GM23338 (cell line): ENCODE measurements around the gene TCP11. TPM values are rescaled to one million over a fixed set of nuclear protein-coding genes. Genes with fewer than 3 reads are reported as not detected.

Experiments
- ATAC-seq: fragments of 200-7000 bp; cut with Tn5 transposase; 3 replicates; pipeline ENCODE4 v1.9.1; 2020
- DNase-seq: peaks from one replicate; pipeline ENCODE4 v3.0.0-alpha.2; 2015; ENCODE audit warnings: low spot score
- H2AFZ ChIP-seq: fragments of 200-600 bp; sonication (generic); 2 replicates; pipeline ENCODE4 v1.8.0; 2016; ENCODE audit warnings: antibody characterized with exemption, mild to moderate bottlenecking, moderate library complexity
- H3F3A ChIP-seq: fragments of 200-600 bp; sonication (generic); replicated peaks from 2 replicates; pipeline ENCODE4 v1.8.0; 2017; ENCODE audit warnings: antibody characterized with exemption, mixed run types, low read depth
- H3K27ac ChIP-seq: fragments of 200-600 bp; sonication (generic); 2 replicates; pipeline ENCODE4 v1.6.1; 2016; ENCODE audit warnings: low read depth
- H3K27me3 ChIP-seq: fragments of 200-600 bp; sonication (generic); 2 replicates; pipeline ENCODE4 v1.8.0; 2016; ENCODE audit warnings: mild to moderate bottlenecking, mixed run types, moderate library complexity; ENCODE audit not compliant: insufficient read depth
- H3K36me3 ChIP-seq: fragments of 200-600 bp; sonication (generic); 2 replicates; pipeline ENCODE4 v1.8.0; 2016; ENCODE audit warnings: mild to moderate bottlenecking; ENCODE audit not compliant: insufficient read depth
- H3K4me1 ChIP-seq: fragments of 200-600 bp; sonication (generic); 2 replicates; pipeline ENCODE4 v1.8.0; 2016; ENCODE audit warnings: mild to moderate bottlenecking, moderate library complexity; ENCODE audit not compliant: insufficient read depth
- H3K4me2 ChIP-seq: fragments of 200-600 bp; sonication (generic); 2 replicates; pipeline ENCODE4 v1.7.1; 2017; ENCODE audit warnings: mixed run types
- H3K4me3 ChIP-seq: fragments of 200-600 bp; sonication (generic); 2 replicates; pipeline ENCODE4 v1.6.1; 2016; ENCODE audit warnings: mixed run types
- H3K79me2 ChIP-seq: fragments of 200-600 bp; sonication (generic); replicated peaks from 2 replicates; pipeline ENCODE4 v1.8.0; 2017; ENCODE audit warnings: mild to moderate bottlenecking; ENCODE audit not compliant: insufficient read depth
- H3K9me2 ChIP-seq: fragments of 200-600 bp; sonication (generic); 2 replicates; pipeline ENCODE4 v1.8.0; 2017; ENCODE audit not compliant: insufficient read depth
- H4K20me1 ChIP-seq: fragments of 200-600 bp; sonication (generic); replicated peaks from 2 replicates; pipeline ENCODE4 v1.8.0; 2017; ENCODE audit warnings: mild to moderate bottlenecking; ENCODE audit not compliant: insufficient read depth
- H3K27ac Mint-ChIP-seq: 2 replicates; pipeline ENCODE4 v1.8.0; 2020; ENCODE audit warnings: inconsistent platforms, mild to moderate bottlenecking, moderate library complexity, mixed read lengths
- H3K27me3 Mint-ChIP-seq: 3 replicates; pipeline ENCODE4 v1.8.0; 2022; ENCODE audit warnings: low read depth, mild to moderate bottlenecking, moderate library complexity, mixed read lengths, inconsistent platforms; ENCODE audit not compliant: insufficient read depth, poor library complexity
- H3K36me3 Mint-ChIP-seq: 3 replicates; pipeline ENCODE4 v1.8.0; 2021; ENCODE audit warnings: low read depth, mild to moderate bottlenecking, inconsistent platforms, moderate library complexity, mixed read lengths
- H3K4me1 Mint-ChIP-seq: 3 replicates; pipeline ENCODE4 v1.8.0; 2020; ENCODE audit warnings: mild to moderate bottlenecking, inconsistent platforms, mixed read lengths
- H3K4me3 Mint-ChIP-seq: 3 replicates; pipeline ENCODE4 v1.8.0; 2021; ENCODE audit warnings: moderate library complexity, mild to moderate bottlenecking, inconsistent platforms, mixed read lengths
- H3K9me3 Mint-ChIP-seq: 3 replicates; pipeline ENCODE4 v1.8.0; 2020; ENCODE audit warnings: moderate library complexity, mild to moderate bottlenecking, inconsistent platforms, mixed read lengths
- CREB1 ChIP-seq: fragments of 250-450 bp; sonication (Bioruptor Pico); IDR thresholded peaks from 2 replicates; pipeline ENCODE4 v1.5.0; 2020; ENCODE audit warnings: low read depth, mild to moderate bottlenecking, moderate library complexity
- NANOG ChIP-seq: IDR thresholded peaks from 2 replicates; pipeline ENCODE4 v1.6.1; 2016; ENCODE audit warnings: antibody characterized with exemption, borderline replicate concordance
- POLR2AphosphoS5 ChIP-seq: IDR thresholded peaks from 2 replicates; pipeline ENCODE4 v1.6.1; 2016; ENCODE audit warnings: antibody characterized with exemption, low read depth
- STAT1 ChIP-seq: IDR thresholded peaks from one replicate; pipeline ENCODE4 v1.6.1; 2016; ENCODE audit warnings: antibody characterized with exemption; ENCODE audit not compliant: unreplicated experiment
- ZNF114 ChIP-seq: fragments of 250-450 bp; sonication (Bioruptor Pico); IDR thresholded peaks from 2 replicates; pipeline ENCODE4 v1.5.0; 2020; ENCODE audit warnings: mild to moderate bottlenecking, moderate library complexity
- ZNF331 ChIP-seq: fragments of 250-450 bp; sonication (Bioruptor Pico); IDR thresholded peaks from 2 replicates; pipeline ENCODE4 v1.5.0; 2020; ENCODE audit warnings: low read depth, mild to moderate bottlenecking, moderate library complexity
- ZNF462 ChIP-seq: fragments of 250-450 bp; sonication (Bioruptor Pico); IDR thresholded peaks from 2 replicates; pipeline ENCODE4 v1.5.0; 2020; ENCODE audit warnings: mild to moderate bottlenecking, moderate library complexity
- polyA plus RNA-seq: library from polyadenylated mRNA; unstranded; fragments of >200 nt; fragmentation: Nextera tagmentation; extraction: Ambion mirVana; gene quantifications from 2 replicates; pipeline ENCODE4 v1.2.1, GENCODE V29; 2016
- total RNA-seq: library from RNA; depleted of rRNA; stranded (reverse); fragments of >200 nt; shearing (Covaris generic); gene quantifications from 2 replicates; pipeline ENCODE4 v1.2.3, GENCODE V29; 2014

TCP11 gene
- total and polyA plus RNA-seq, 2 experiments from 2014 or later: not detected

- peaks cover 10% of the 10 kb centered on the region for H3K27me3 Mint-ChIP-seq
- Histone ChIP-seq H3K9me2 (no peaks in the 10 kb centered on the region), H3K36me3 (no peaks in the 10 kb centered on the region), H3K79me2 (no peaks in the 10 kb centered on the region), H3K4me3 (no peak overlapping the region), H3K4me1 (no peaks in the 10 kb centered on the region; the same call in 1 of the 2 replicates), H3F3A (no peaks in the 10 kb centered on the region), H3K27me3 (no peaks in the 10 kb centered on the region), H3K4me2 (no peak overlapping the region), H2AFZ (no peak overlapping the region), H4K20me1 (no peaks in the 10 kb centered on the region; the same call in 1 of the 2 replicates), H3K27ac (no peak overlapping the region)
- DNase-seq (no peak), ATAC-seq (no peak)
- H3K27ac Mint-ChIP-seq: no peak overlapping the region
- peaks cover 14% of the 10 kb centered on the region for H3K4me1 Mint-ChIP-seq
- TF ChIP-seq ZNF462 (CRISPR knock-in tag) (no peak), POLR2AphosphoS5 (no peak), NANOG (no peak), STAT1 (no peak)
- peaks cover 3% of the 10 kb centered on the region; the same call in 2 of the 3 replicates for H3K9me3 Mint-ChIP-seq
- no peak overlapping the region for H3K4me3 Mint-ChIP-seq
- peaks cover 2% of the 10 kb centered on the region; the same call in 2 of the 3 replicates for H3K36me3 Mint-ChIP-seq
Observed at GRCh38 chr6:35174501-35174900, 33.4 kb upstream of the TCP11 start.

GRCh38 chr6:35174088-35174434 lies 32.9 kb upstream of the TCP11 start:
- Mint-ChIP-seq H3K27ac (no peak overlapping the region), H3K9me3 (peaks cover 4% of the 10 kb centered on the region; the same call in 2 of the 3 replicates), H3K36me3 (peaks cover 2% of the 10 kb centered on the region; the same call in 2 of the 3 replicates), H3K27me3 (peaks cover 10% of the 10 kb centered on the region), H3K4me3 (no peak overlapping the region), H3K4me1 (peaks cover 10% of the 10 kb centered on the region)
- no peak for ATAC-seq
- no peaks in the 10 kb centered on the region for H3F3A ChIP-seq
- no peaks in the 10 kb centered on the region for H3K79me2 ChIP-seq
- H3K4me1 ChIP-seq: no peaks in the 10 kb centered on the region; the same call in 1 of the 2 replicates
- no peak overlapping the region for H3K4me3 ChIP-seq
- DNase-seq: no peak
- no peak overlapping the region for H2AFZ ChIP-seq
- H3K36me3 ChIP-seq: no peaks in the 10 kb centered on the region
- H3K4me2 ChIP-seq: no peak overlapping the region
- no peaks in the 10 kb centered on the region for H3K27me3 ChIP-seq
- no peaks in the 10 kb centered on the region for H3K9me2 ChIP-seq
- H4K20me1 ChIP-seq: no peaks in the 10 kb centered on the region; the same call in 1 of the 2 replicates
- no peak overlapping the region for H3K27ac ChIP-seq
- TF ChIP-seq NANOG: no peak
- no peak for TF ChIP-seq CREB1
- no peak for TF ChIP-seq ZNF114 (CRISPR knock-in tag)
- no peak for TF ChIP-seq ZNF331
- TF ChIP-seq ZNF462 (CRISPR knock-in tag): no peak
- no peak for TF ChIP-seq STAT1
